Loucy (cell line): Measurements from ENCODE around the gene LHFPL6.
"Not testable (repeated sequence)": the region's sequence is repeated elsewhere in the genome, so short reads cannot be mapped to it uniquely, and the experiment has no call there.

Experiments
- CTCF ChIP-seq: fragments of 200-600 bp; sonication (generic); conservative IDR thresholded peaks from 2 replicates; pipeline ENCODE4 v1.5.1; 2014; ENCODE audit warnings: mild to moderate bottlenecking, antibody characterized with exemption, low read length
- EZH2phosphoT487 ChIP-seq: fragments of 200-600 bp; IDR thresholded peaks from 2 replicates; pipeline ENCODE4 v1.6.1; 2018; ENCODE audit warnings: antibody characterized with exemption, mild to moderate bottlenecking, moderate library complexity, borderline replicate concordance

GRCh38 chr13:39338114-39338513, 264.9 kb downstream of the LHFPL6 start:
- not testable (repeated sequence) for TF ChIP-seq CTCF, EZH2phosphoT487
